HepG2 (cell line): ENCODE results near the gene LRRC28. TPM values are rescaled to one million over a fixed set of nuclear protein-coding genes. Genes with fewer than 3 reads are reported as not detected.

ENCODE experiments used
- ATAC-seq: fragments of 200-7000 bp; cut with Tn5 transposase; 3 replicates; pipeline ENCODE4 v1.9.1; 2020; ENCODE audit warnings: mild to moderate bottlenecking, moderate library complexity
- BruUV-seq: library from RNA; stranded (reverse); fragments of 400-500 nt; replicated peaks from 2 replicates; lab custom pipeline; 2021; lab: Mats Ljungman, UMichigan
- CTCF ChIA-PET: fragments of 300-600 bp; formaldehyde crosslinking; extraction: SDS; loops from one replicate; lab custom pipeline; 2021; ENCODE audit warnings: low total read pairs, inconsistent platforms, low intra/inter-chr PET ratio; lab: Yijun Ruan, JAX
- POLR2A ChIA-PET: fragments of 350-600 bp; sonication (Branson Sonifier 250); formaldehyde crosslinking; loops from one replicate; lab custom pipeline; 2020; ENCODE audit warnings: antibody characterized with exemption, inconsistent platforms; lab: Yijun Ruan, JAX
- DNase-seq: peaks from one replicate; pipeline ENCODE4 v3.0.0-alpha.2; 2015; ENCODE audit warnings: low spot score
- FAIRE-seq: peaks from 3 replicates; lab custom pipeline; 2011; peaks lifted over from hg19 to GRCh38; lab: Jason Lieb, UNC
- H2AFZ ChIP-seq: one replicate; pipeline ENCODE4 v1.6.1; 2011; ENCODE audit warnings: low read length, inconsistent platforms
- H3K27ac ChIP-seq: fragments of 300-600 bp; 3 replicates; pipeline ENCODE4 v1.8.0; 2011; ENCODE audit warnings: mixed run types, mild to moderate bottlenecking, mixed read lengths, low read length, inconsistent platforms; ENCODE audit not compliant: insufficient read depth; ENCODE audit errors: extremely low read length
- H3K27me3 ChIP-seq, 2 experiments: fragments of 200-600 bp in 1 of 2; 2 replicates in 1 of 2; 3 replicates in 1 of 2; pipeline versions ENCODE4 v1.6.0 to v1.8.0; 2011; ENCODE audit warnings: low read length in 2 of 2, mild to moderate bottlenecking in 2 of 2, moderate library complexity in 2 of 2, inconsistent platforms in 1 of 2; ENCODE audit not compliant: insufficient read depth in 2 of 2, control insufficient read depth in 1 of 2
- H3K36me3 ChIP-seq, 2 experiments: fragments of 200-600 bp in 1 of 2; replicated peaks in 1 of 2; 2 replicates in 1 of 2; 3 replicates in 1 of 2; pipeline versions ENCODE4 v1.5.1 to v1.8.0; 2011; ENCODE audit warnings: low read length in 2 of 2, inconsistent platforms in 1 of 2; ENCODE audit not compliant: insufficient read depth in 2 of 2, control insufficient read depth in 1 of 2
- H3K4me1 ChIP-seq: 2 replicates; pipeline ENCODE4 v1.5.1; 2012; ENCODE audit warnings: low read length, inconsistent platforms; ENCODE audit not compliant: insufficient read depth
- H3K4me2 ChIP-seq: 2 replicates; pipeline ENCODE4 v1.6.0; 2011; ENCODE audit warnings: low read depth, low read length, inconsistent platforms
- H3K4me3 ChIP-seq, 3 experiments: fragments of 200-600 bp in 1 of 3; sonication (generic), shearing (Covaris generic) in 1 of 3; replicated peaks in 1 of 3; 2 replicates each; pipeline ENCODE4 v1.5.1; 2011 to 2016; ENCODE audit warnings: low read length in 3 of 3, inconsistent platforms in 2 of 3, low read depth in 2 of 3, mild to moderate bottlenecking in 2 of 3, control low read depth in 1 of 3, mixed read lengths in 1 of 3; ENCODE audit not compliant: insufficient read depth in 1 of 3
- H3K79me2 ChIP-seq: one replicate; pipeline ENCODE4 v1.6.1; 2011; ENCODE audit warnings: low read length, inconsistent platforms; ENCODE audit not compliant: insufficient read depth
- H3K9ac ChIP-seq: 2 replicates; pipeline ENCODE4 v1.6.0; 2011; ENCODE audit warnings: mild to moderate bottlenecking, low read depth, low read length, inconsistent platforms; ENCODE audit not compliant: insufficient read depth
- H3K9me3 ChIP-seq: 2 replicates; pipeline ENCODE4 v1.5.1; 2012; ENCODE audit warnings: mild to moderate bottlenecking, low read length
- H4K20me1 ChIP-seq: 2 replicates; pipeline ENCODE4 v1.6.0; 2011; ENCODE audit warnings: inconsistent platforms, mild to moderate bottlenecking, low read length, moderate library complexity; ENCODE audit not compliant: insufficient read depth
- BRCA1 ChIP-seq: sonication (generic); formaldehyde crosslinking; IDR thresholded peaks from 2 replicates; pipeline ENCODE4 v1.4.0; 2020; ENCODE audit warnings: missing genetic modification reagents
- SMAD1 ChIP-seq: sonication (generic); formaldehyde crosslinking; IDR thresholded peaks from 2 replicates; pipeline ENCODE4 v1.4.0; 2020; ENCODE audit warnings: missing genetic modification reagents, low read depth, mild to moderate bottlenecking, borderline replicate concordance
- WGBS: methylation state at CpG from one replicate; pipeline ENCODE4 v1.1.6; 2017; ENCODE audit warnings: low lambda C conversion rate; 5-methylcytosine and 5-hydroxymethylcytosine counted together
- in situ Hi-C: cut with HindIII; loops from 2 replicates; pipeline ENCODE4 v1.10.0; 2017; ENCODE audit warnings: low pct_unique_long_range_greater_than_20kb; ENCODE audit not compliant: extremely low pct_ligation_motif_present
- intact Hi-C: fragments of 100-400 bp; cut with micrococcal nuclease; formaldehyde crosslinking; loops from one replicate; pipeline ENCODE4 v1.10.0; 2022; ENCODE audit not compliant: unreplicated experiment
- polyA plus RNA-seq, 8 experiments: library from polyadenylated mRNA; depleted of rRNA in 3 of 8; stranded (reverse) in 7 of 8; unstranded in 1 of 8; fragments of >200 nt; fragmentation: Illumina TruSeq in 4 of 8; extraction: Trizol in 4 of 8; gene quantifications; 2 replicates each; pipeline versions ENCODE4 v1.2.1 to v1.2.3, GENCODE V29; 2011 to 2016; ENCODE audit warnings: low read depth in 4 of 8, missing spikeins in 1 of 8, mixed read lengths in 1 of 8; ENCODE audit not compliant: insufficient read depth in 1 of 8
- total RNA-seq, 5 experiments: library from RNA; depleted of rRNA; stranded (reverse); fragments of >200 nt; fragmentation: Illumina TruSeq; extraction: Trizol; gene quantifications; 2 replicates each; pipeline ENCODE4 v1.2.3, GENCODE V29; 2016; ENCODE audit warnings: low read depth in 1 of 5
- TF ChIP-seq, protein P1 (sequence below): sonication (generic); formaldehyde crosslinking; IDR thresholded peaks from 2 replicates; pipeline ENCODE4 v1.8.1; 2023; ENCODE audit warnings: mild to moderate bottlenecking, moderate library complexity, missing genetic modification reagents
- TF ChIP-seq, protein P2 (sequence below): sonication (generic); formaldehyde crosslinking; IDR thresholded peaks from 2 replicates; pipeline ENCODE4 v1.5.1; 2020; ENCODE audit warnings: mild to moderate bottlenecking, missing genetic modification reagents, moderate library complexity

The LRRC28 gene
- total and polyA plus RNA-seq, 2 of the 13 experiments (the other 11 are each of a cell fraction or from before 2014, with no cell fraction given), result 17.5 to 21.3 TPM

DNA sequence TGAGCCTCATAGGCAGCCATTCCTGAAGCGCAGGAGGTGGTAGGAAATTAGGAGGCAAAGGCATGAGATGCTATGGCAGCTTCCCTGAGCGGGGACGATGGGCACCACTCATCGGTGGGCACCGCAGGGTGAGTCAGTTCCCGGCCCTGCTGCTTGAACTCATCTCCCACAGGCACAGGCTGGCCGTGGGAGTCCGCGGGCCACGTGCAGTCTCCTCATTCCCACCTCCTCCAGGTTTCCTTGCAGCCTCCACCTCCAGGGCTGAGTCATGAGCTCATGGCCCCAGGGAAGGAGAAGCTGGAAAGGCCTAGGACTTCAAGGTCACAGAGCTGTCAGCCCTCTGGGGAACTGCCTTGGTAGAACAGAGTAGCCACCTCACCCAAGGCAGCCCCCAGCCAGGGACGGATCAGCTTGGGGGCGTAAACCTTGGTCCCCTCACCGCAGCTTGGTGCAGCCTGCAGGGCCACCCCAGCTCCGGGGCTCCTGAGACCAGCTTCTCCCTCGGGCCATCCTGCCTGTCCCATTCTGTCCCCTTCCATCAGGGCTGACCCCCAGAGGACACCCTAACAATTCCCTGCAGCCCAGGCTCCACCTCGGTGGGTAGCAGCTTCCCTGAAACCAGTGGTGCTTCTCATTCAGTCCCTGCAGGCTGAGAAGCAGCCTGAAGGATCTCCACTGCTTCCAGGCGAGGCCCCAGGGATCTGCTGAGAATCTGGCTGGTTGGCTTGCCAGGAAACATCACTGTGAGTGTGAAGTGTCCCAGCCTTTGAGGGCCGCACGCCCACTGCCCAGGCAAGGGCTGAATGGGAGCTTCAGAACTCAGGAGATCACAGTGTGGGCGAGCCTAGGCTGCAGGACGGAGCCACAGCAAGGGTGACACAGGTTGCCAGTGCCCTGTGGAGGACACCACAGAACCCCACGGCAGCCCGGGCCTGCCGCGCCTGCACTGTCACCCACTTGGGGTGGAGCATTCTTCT lies 163.8 kb downstream of the LRRC28 start (continued):
- TF ChIP-seq SMAD1 (CRISPR knock-in tag) (no peak), BRCA1 (CRISPR knock-in tag) (no peak)

DNA sequence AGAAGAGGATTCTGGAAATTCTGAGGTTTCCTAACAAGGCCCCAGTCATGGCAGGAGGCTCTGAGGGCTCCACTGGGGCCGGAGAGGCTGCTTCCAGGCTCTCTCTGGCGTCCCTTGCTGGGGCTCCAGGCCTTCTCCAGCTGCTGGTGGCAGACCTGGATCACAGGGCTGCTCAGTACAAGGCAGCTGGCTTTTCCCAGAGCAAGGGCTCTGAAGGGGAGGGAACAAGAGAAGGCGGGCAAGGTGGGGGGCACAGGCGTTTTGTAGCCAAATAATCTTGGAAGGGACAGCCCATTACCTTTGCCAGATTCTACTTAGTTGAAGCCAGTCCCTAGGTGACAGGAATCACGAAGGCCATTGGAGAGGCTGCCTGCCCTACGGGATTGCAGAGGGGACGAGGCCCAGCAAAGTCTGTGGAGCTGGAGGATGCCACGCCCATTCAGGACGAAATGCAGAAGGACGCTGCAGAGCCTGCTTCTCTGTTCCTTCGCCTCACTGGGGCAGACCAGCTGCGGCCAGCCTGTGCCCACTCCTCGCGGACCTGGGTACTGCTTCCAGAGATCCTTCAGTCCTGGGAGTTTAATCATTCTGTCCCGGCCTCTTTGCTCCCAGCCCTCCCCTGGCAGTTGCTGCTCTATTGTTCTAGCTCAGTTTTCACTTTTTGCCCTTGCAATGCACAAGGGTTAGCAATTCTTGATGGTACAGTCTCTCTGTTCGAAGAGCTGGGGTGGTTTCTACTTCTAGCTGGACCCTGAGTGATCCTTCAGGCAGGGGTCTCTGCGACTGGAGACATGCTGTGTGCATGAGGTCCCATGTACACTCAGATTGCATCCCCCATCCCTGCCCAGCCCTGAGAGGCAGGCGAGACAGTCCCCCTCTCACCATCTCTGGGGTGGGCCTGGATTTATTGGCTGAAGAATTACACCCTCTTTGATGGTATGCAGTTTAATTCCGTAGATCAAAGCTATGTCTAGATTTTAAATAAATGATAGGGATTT lies 165.2 kb downstream of the LRRC28 start:
- Histone ChIP-seq H3K27me3 (no peaks in the 10 kb centered on the region), H3K79me2 (no peaks in the 10 kb centered on the region), H3K4me1 (peaks cover 18% of the 10 kb centered on the region), H3K9ac (no peak overlapping the region), H2AFZ (no peak overlapping the region), H3K27ac (no peak overlapping the region), H3K36me3 (no peaks in the 10 kb centered on the region), H3K4me3 (no peak overlapping the region), H3K4me2 (peak overlapping the region; percentile 36), H3K9me3 (no peaks in the 10 kb centered on the region)
- DNase-seq (no peak), ATAC-seq (0 out of 3 replicates have a peak, but pooled peaks have one; percentile 10), FAIRE-seq (no peak)
- ChIA-PET CTCF (no interaction called here), POLR2A (no interaction called here)
- in situ Hi-C loops, result loop anchor here (25.0 kb wide), 1 partner anchor 296 kb away; no protein-coding TSS in a partner anchor
- no TSS peak for BruUV-seq
- WGBS, result 68% methylated on average over 15 of the region's 19 CpGs
- TF ChIP-seq, protein P1, sequence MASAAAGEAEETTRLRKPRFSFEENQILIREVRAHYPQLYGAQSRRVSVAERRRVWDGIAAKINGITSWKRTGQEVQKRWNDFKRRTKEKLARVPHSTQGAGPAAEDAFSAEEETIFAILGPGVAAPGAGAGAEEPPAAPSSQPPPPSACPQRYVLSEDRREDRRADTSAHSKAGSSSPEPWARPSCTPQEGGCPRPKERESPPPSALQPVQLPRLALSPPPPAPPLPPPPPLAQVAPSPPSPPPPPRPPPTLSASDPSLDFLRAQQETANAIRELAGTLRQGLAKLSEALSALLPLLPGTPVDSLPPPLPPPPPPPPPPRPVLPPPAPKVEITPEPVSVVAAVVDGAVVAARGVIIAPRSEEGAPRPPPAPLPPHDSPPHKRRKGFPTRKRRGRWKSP (CRISPR knock-in tag), result no peak
- TF ChIP-seq, protein P2, sequence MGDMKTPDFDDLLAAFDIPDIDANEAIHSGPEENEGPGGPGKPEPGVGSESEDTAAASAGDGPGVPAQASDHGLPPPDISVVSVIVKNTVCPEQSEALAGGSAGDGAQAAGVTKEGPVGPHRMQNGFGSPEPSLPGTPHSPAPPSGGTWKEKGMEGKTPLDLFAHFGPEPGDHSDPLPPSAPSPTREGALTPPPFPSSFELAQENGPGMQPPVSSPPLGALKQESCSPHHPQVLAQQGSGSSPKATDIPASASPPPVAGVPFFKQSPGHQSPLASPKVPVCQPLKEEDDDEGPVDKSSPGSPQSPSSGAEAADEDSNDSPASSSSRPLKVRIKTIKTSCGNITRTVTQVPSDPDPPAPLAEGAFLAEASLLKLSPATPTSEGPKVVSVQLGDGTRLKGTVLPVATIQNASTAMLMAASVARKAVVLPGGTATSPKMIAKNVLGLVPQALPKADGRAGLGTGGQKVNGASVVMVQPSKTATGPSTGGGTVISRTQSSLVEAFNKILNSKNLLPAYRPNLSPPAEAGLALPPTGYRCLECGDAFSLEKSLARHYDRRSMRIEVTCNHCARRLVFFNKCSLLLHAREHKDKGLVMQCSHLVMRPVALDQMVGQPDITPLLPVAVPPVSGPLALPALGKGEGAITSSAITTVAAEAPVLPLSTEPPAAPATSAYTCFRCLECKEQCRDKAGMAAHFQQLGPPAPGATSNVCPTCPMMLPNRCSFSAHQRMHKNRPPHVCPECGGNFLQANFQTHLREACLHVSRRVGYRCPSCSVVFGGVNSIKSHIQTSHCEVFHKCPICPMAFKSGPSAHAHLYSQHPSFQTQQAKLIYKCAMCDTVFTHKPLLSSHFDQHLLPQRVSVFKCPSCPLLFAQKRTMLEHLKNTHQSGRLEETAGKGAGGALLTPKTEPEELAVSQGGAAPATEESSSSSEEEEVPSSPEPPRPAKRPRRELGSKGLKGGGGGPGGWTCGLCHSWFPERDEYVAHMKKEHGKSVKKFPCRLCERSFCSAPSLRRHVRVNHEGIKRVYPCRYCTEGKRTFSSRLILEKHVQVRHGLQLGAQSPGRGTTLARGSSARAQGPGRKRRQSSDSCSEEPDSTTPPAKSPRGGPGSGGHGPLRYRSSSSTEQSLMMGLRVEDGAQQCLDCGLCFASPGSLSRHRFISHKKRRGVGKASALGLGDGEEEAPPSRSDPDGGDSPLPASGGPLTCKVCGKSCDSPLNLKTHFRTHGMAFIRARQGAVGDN (CRISPR knock-in tag), result peak; percentile 17; the same call in 1 of the 2 replicates
- TF ChIP-seq, all 625 proteins: peak for 1
- intact Hi-C loops, result no loop called here
- H4K20me1 ChIP-seq, result no peaks in the 10 kb centered on the region
